HepG2 (cell line): ENCODE measurements around the gene OST4. TPM values are rescaled to one million over a fixed set of nuclear protein-coding genes. Genes with fewer than 3 reads are reported as not detected.
A peak's percentile ranks its signal among the peaks of the same experiment; 100 is the strongest.

Experiments used
- CBX1 ChIP-seq: IDR thresholded peaks from one replicate; pipeline ENCODE4 v1.6.1; 2016; ENCODE audit warnings: antibody characterized with exemption, low read depth
- CCAR2 ChIP-seq: fragments of 200-400 bp; formaldehyde crosslinking; optimal IDR thresholded peaks from 2 replicates; pipeline ENCODE3; 2018; ENCODE audit warnings: low read depth, mild to moderate bottlenecking, low read length, moderate library complexity
- EEA1 ChIP-seq: sonication (generic); formaldehyde crosslinking; IDR thresholded peaks from 2 replicates; pipeline ENCODE4 v1.5.1; 2020; ENCODE audit warnings: mild to moderate bottlenecking, missing genetic modification reagents, borderline replicate concordance
- HOXA9 ChIP-seq: sonication (generic); formaldehyde crosslinking; IDR thresholded peaks from 2 replicates; pipeline ENCODE4 v1.8.1; 2022; ENCODE audit warnings: missing genetic modification reagents, mild to moderate bottlenecking, moderate library complexity, borderline replicate concordance
- HOXD1 ChIP-seq: sonication (generic); formaldehyde crosslinking; IDR thresholded peaks from 2 replicates; pipeline ENCODE4 v1.5.0; 2020; ENCODE audit warnings: missing genetic modification reagents
- IKZF1 ChIP-seq: fragments of 450-650 bp; IDR thresholded peaks from 2 replicates; pipeline ENCODE4 v1.7.1; 2016
- MED13 ChIP-seq: sonication (generic); formaldehyde crosslinking; IDR thresholded peaks from 2 replicates; pipeline ENCODE4 v1.5.0; 2020; ENCODE audit warnings: missing genetic modification reagents
- MTA1 ChIP-seq: sonication (generic); formaldehyde crosslinking; IDR thresholded peaks from 2 replicates; pipeline ENCODE4 v1.4.0; 2020; ENCODE audit warnings: missing genetic modification reagents, mild to moderate bottlenecking, borderline replicate concordance
- PITX1 ChIP-seq: sonication (generic); formaldehyde crosslinking; IDR thresholded peaks from 2 replicates; pipeline ENCODE4 v1.5.1; 2020; ENCODE audit warnings: mild to moderate bottlenecking, missing genetic modification reagents
- PLSCR1 ChIP-seq: sonication (generic); formaldehyde crosslinking; IDR thresholded peaks from 2 replicates; pipeline ENCODE4 v1.5.0; 2020; ENCODE audit warnings: missing genetic modification reagents, mild to moderate bottlenecking, borderline replicate concordance
- TEAD2 ChIP-seq: sonication (generic); formaldehyde crosslinking; IDR thresholded peaks from 2 replicates; pipeline ENCODE4 v1.9.0; 2021; ENCODE audit warnings: missing genetic modification reagents
- TRAFD1 ChIP-seq: sonication (generic); formaldehyde crosslinking; IDR thresholded peaks from 2 replicates; pipeline ENCODE4 v1.5.1; 2020; ENCODE audit warnings: missing genetic modification reagents, mild to moderate bottlenecking, borderline replicate concordance
- ZBTB7A ChIP-seq: sonication (generic); formaldehyde crosslinking; IDR thresholded peaks from 2 replicates; pipeline ENCODE4 v1.8.0; 2022; ENCODE audit warnings: mild to moderate bottlenecking, missing genetic modification reagents
- ZNF136 ChIP-seq: sonication (generic); formaldehyde crosslinking; IDR thresholded peaks from 2 replicates; pipeline ENCODE4 v1.8.1; 2022; ENCODE audit warnings: low read depth, mild to moderate bottlenecking, moderate library complexity, missing genetic modification reagents
- ZNF230 ChIP-seq: sonication (generic); formaldehyde crosslinking; IDR thresholded peaks from 2 replicates; pipeline ENCODE4 v1.4.0; 2020; ENCODE audit warnings: mild to moderate bottlenecking, missing genetic modification reagents
- ZNF30 ChIP-seq: sonication (generic); formaldehyde crosslinking; IDR thresholded peaks from 2 replicates; pipeline ENCODE4 v1.5.0; 2020; ENCODE audit warnings: mild to moderate bottlenecking, missing genetic modification reagents
- ZNF337 ChIP-seq: sonication (generic); formaldehyde crosslinking; IDR thresholded peaks from 2 replicates; pipeline ENCODE4 v1.5.1; 2020; ENCODE audit warnings: missing genetic modification reagents, low read depth, mild to moderate bottlenecking, borderline replicate concordance
- ZNF570 ChIP-seq: sonication (generic); formaldehyde crosslinking; IDR thresholded peaks from 2 replicates; pipeline ENCODE4 v1.4.0; 2020; ENCODE audit warnings: mild to moderate bottlenecking, missing genetic modification reagents, borderline replicate concordance
- ZNF580 ChIP-seq: IDR thresholded peaks from 2 replicates; pipeline ENCODE4 v1.6.1; 2016; ENCODE audit warnings: low read depth, borderline replicate concordance
- ZNF816 ChIP-seq: sonication (generic); formaldehyde crosslinking; IDR thresholded peaks from 2 replicates; pipeline ENCODE4 v1.8.0; 2022; ENCODE audit warnings: missing genetic modification reagents, mild to moderate bottlenecking, borderline replicate concordance
- ZNF839 ChIP-seq: sonication (generic); formaldehyde crosslinking; IDR thresholded peaks from 2 replicates; pipeline ENCODE4 v1.4.0; 2020; ENCODE audit warnings: missing genetic modification reagents, mild to moderate bottlenecking, borderline replicate concordance
- polyA plus RNA-seq, 8 experiments: library from polyadenylated mRNA; depleted of rRNA in 3 of 8; stranded (reverse) in 7 of 8; unstranded in 1 of 8; fragments of >200 nt; fragmentation: Illumina TruSeq in 4 of 8; extraction: Trizol in 4 of 8; gene quantifications; 2 replicates each; pipeline versions ENCODE4 v1.2.1 to v1.2.3, GENCODE V29; 2011 to 2016; ENCODE audit warnings: low read depth in 4 of 8, missing spikeins in 1 of 8, mixed read lengths in 1 of 8; ENCODE audit not compliant: insufficient read depth in 1 of 8
- total RNA-seq, 5 experiments: library from RNA; depleted of rRNA; stranded (reverse); fragments of >200 nt; fragmentation: Illumina TruSeq; extraction: Trizol; gene quantifications; 2 replicates each; pipeline ENCODE4 v1.2.3, GENCODE V29; 2016; ENCODE audit warnings: low read depth in 1 of 5
- TF ChIP-seq, protein P1 (sequence below), 2 experiments: sonication (generic) in 1 of 2; formaldehyde crosslinking in 1 of 2; IDR thresholded peaks; 2 replicates each; pipeline versions ENCODE4 v1.4.0 to v1.6.1; 2018 to 2020; ENCODE audit warnings: missing genetic modification reagents in 2 of 2, borderline replicate concordance in 1 of 2, low read depth in 1 of 2, mild to moderate bottlenecking in 1 of 2, missing biosample characterization in 1 of 2

OST4 gene
- total and polyA plus RNA-seq, 2 of the 13 experiments (the other 11 are each of a cell fraction or from before 2014, with no cell fraction given): 498 to 584 TPM

DNA sequence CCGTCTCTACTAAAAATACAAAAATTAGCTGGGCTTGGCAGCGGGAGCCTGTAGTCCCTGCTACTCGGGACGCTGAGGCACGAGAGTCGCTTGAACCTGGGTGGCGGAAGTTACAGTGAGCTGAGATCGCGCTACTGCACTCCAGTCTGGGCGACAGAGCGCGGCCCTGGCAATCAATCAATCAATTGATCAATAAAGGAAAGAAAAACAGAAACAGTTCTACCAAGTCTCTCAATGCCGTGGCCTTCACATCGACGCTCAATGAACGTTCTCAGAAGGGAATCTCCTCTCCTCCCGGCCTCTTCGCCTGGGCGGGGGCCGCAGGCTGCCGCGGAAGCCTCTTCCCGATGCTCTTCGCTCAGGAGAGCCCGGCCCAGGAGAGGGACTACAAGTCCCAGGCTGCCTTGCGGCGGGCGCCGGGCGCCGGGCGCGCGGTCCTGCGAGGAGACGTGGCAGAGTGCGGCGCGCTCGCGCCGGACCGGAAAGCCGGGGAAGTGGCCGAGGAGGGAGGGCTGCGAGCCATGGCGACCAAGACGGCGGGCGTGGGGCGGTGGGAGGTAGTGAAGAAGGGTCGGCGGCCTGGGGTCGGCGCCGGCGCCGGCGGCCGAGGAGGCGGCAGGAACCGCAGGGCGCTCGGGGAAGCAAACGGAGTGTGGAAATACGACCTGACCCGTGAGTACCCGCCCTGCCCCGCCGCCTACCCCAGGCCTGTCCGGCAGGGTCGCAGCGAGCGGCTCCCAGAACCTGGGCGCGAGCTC lies 38.8 kb downstream of the OST4 start, which contains the start of gene TMEM214 (continued):
- TF ChIP-seq, protein P1, sequence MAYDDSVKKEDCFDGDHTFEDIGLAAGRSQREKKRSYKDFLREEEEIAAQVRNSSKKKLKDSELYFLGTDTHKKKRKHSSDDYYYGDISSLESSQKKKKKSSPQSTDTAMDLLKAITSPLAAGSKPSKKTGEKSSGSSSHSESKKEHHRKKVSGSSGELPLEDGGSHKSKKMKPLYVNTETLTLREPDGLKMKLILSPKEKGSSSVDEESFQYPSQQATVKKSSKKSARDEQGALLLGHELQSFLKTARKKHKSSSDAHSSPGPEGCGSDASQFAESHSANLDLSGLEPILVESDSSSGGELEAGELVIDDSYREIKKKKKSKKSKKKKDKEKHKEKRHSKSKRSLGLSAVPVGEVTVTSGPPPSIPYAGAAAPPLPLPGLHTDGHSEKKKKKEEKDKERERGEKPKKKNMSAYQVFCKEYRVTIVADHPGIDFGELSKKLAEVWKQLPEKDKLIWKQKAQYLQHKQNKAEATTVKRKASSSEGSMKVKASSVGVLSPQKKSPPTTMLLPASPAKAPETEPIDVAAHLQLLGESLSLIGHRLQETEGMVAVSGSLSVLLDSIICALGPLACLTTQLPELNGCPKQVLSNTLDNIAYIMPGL (CRISPR knock-in tag; IDR thresholded peaks at IDR 0.05; ENCODE audit: borderline replicate concordance in 1 of 2, low read depth in 1 of 2): peak; percentile 90 to 98
- TF ChIP-seq ZNF570 (no peak), ZBTB7A (peak; percentile 41), ZNF30 (CRISPR knock-in tag) (no peak), TRAFD1 (CRISPR knock-in tag) (no peak), ZNF337 (CRISPR knock-in tag) (peak; percentile 80; the same call in 1 of the 2 replicates), HOXA9 (CRISPR knock-in tag) (no peak; the same call in 1 of the 2 replicates), ZNF816 (peak; percentile 99), PLSCR1 (CRISPR knock-in tag) (no peak), CBX1 (no peak), MTA1 (peak; percentile 66; the same call in 1 of the 2 replicates), TEAD2 (CRISPR knock-in tag) (no peak), CCAR2 (no peak), ZNF230 (peak; percentile 80), MED13 (CRISPR knock-in tag) (peak; percentile 51; the same call in 1 of the 2 replicates), ZNF136 (CRISPR knock-in tag) (peak; percentile 74; the same call in 1 of the 2 replicates), IKZF1 (no peak), ZNF580 (peak; percentile 85; the same call in 1 of the 2 replicates), PITX1 (CRISPR knock-in tag) (peak; percentile 12), EEA1 (CRISPR knock-in tag) (0 out of 2 replicates have a peak, but pooled peaks have one; percentile 79), ZNF839 (CRISPR knock-in tag) (no peak), HOXD1 (no peak; the same call in 1 of the 2 replicates)
